Measurements from ENCODE around the gene RIT2. TPM values are rescaled to one million over a fixed set of nuclear protein-coding genes. Genes with fewer than 3 reads are reported as not detected.

The RIT2 gene
- total RNA-seq, result not detected in 2 replicates

DNA sequence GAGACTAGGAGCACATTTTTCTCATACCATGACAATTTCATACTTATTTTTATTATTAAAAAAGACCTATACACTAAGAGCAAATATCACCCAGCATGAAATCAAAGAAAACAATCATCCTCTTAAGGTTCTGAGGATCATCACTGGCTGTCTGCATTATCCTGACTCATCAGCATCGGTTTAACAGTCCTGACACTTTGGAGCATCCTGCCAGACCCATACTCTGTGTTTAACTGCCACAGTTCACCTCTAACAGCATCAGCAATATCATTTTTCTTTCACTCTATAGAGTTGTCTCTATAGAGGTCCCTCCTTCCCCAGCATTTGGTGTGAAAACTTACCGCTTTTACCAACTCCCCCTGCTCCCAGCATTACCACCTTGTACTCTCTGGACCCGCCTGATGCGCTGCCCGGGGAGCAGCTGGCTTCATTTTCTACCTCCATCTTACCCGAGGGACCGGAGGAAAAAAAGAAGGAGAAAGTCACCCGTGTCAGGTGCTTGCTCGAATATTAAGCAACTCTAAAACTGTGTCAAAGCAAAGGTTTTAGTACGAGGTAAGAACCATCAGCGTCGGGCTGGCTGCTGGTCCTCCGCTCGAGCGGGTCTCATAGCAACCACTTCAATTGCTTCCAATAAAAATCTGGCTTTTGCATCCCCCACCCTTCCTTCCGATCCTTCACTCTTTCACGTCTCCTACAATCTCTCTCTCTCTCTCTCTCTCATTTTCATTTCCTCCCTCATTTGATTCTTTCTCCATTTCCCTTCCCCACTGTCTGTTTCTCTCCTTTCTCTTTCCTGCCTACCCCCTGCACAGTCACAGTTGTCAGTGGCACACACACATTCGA is at the start of gene RIT2:
RIT2 (minus strand) TSS at position 610 of the 846 bp plus-strand sequence.

Other genes with a start within 250 kb of the RIT2 start
- not detected in 2 replicates for gene SYT4, start 161.8 kb upstream of the RIT2 start, total RNA-seq

Data from placental pericyte (primary cell).